K562 (cell line): ENCODE measurements around the gene CHST8.

Experiments
- ARID4B ChIP-seq: sonication (generic); formaldehyde crosslinking; IDR thresholded peaks from 2 replicates; pipeline ENCODE4 v1.8.0; 2022; ENCODE audit warnings: mild to moderate bottlenecking, missing genetic modification reagents
- HDGF ChIP-seq: fragments of 450-650 bp; IDR thresholded peaks from 2 replicates; pipeline ENCODE4 v1.6.1; 2016
- SPI1 ChIP-seq: IDR thresholded peaks from 2 replicates; pipeline ENCODE4 v1.6.1; 2011; ENCODE audit warnings: low read depth, low read length, control low read depth, borderline replicate concordance
- TBP ChIP-seq: optimal IDR thresholded peaks from 2 replicates; pipeline ENCODE3; 2011; ENCODE audit warnings: low read depth, low read length, improper control_type of control experiment
- TF ChIP-seq, protein P1 (sequence below), 3 experiments: IDR thresholded peaks in 2 of 3; conservative IDR thresholded peaks in 1 of 3; 2 replicates each; pipeline ENCODE4 v1.5.1; 2011 to 2012; ENCODE audit warnings: low read length in 3 of 3, mild to moderate bottlenecking in 3 of 3, control low read depth in 2 of 3, improper control_type of control experiment in 1 of 3, inconsistent platforms in 1 of 3, low read depth in 1 of 3, mixed read lengths in 1 of 3, moderate library complexity in 1 of 3; ENCODE audit not compliant: insufficient read depth in 2 of 3

GRCh38 chr19:33772858-33773180, 151.1 kb downstream of the CHST8 start:
- no peak for TF ChIP-seq SPI1
- no peak for TF ChIP-seq HDGF
- TF ChIP-seq, protein P1, sequence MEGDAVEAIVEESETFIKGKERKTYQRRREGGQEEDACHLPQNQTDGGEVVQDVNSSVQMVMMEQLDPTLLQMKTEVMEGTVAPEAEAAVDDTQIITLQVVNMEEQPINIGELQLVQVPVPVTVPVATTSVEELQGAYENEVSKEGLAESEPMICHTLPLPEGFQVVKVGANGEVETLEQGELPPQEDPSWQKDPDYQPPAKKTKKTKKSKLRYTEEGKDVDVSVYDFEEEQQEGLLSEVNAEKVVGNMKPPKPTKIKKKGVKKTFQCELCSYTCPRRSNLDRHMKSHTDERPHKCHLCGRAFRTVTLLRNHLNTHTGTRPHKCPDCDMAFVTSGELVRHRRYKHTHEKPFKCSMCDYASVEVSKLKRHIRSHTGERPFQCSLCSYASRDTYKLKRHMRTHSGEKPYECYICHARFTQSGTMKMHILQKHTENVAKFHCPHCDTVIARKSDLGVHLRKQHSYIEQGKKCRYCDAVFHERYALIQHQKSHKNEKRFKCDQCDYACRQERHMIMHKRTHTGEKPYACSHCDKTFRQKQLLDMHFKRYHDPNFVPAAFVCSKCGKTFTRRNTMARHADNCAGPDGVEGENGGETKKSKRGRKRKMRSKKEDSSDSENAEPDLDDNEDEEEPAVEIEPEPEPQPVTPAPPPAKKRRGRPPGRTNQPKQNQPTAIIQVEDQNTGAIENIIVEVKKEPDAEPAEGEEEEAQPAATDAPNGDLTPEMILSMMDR (IDR thresholded peaks at IDR 0.05 in 2 of 3, conservative IDR thresholded peaks at IDR 0.05 in 1 of 3; ENCODE audit: insufficient read depth in 2 of 3, low read depth in 1 of 3, low read length in 3 of 3): no peak
- no peak for TF ChIP-seq ARID4B
- TF ChIP-seq TBP: no peak
